K562 (cell line): ENCODE measurements around the gene MDC1. TPM values are rescaled to one million over a fixed set of nuclear protein-coding genes. Genes with fewer than 3 reads are reported as not detected.

Experiments
- ATAC-seq: fragments of 200-7000 bp; cut with Tn5 transposase; 3 replicates; pipeline ENCODE4 v1.9.1; 2020; ENCODE audit warnings: moderate library complexity
- BruUV-seq: library from RNA; stranded (reverse); fragments of 400-500 nt; replicated peaks from 2 replicates; lab custom pipeline; 2021; lab: Mats Ljungman, UMichigan
- CTCF ChIA-PET: fragments of 300-600 bp; formaldehyde crosslinking; extraction: SDS; loops from one replicate; lab custom pipeline; 2021; ENCODE audit warnings: low intra/inter-chr PET ratio; lab: Yijun Ruan, JAX
- POLR2A ChIA-PET: fragments of 300-600, 350-650 bp; sonication (Branson Sonifier 250); formaldehyde crosslinking; extraction: SDS; loops from one replicate; lab custom pipeline; 2021; ENCODE audit warnings: antibody characterized with exemption, inconsistent platforms; lab: Yijun Ruan, JAX
- DNase-seq, 4 experiments: peaks; one replicate each; pipeline versions ENCODE4 v3.0.0 to v3.0.0-alpha.2; 2011 to 2018; ENCODE audit warnings: low spot score in 3 of 4, mixed read lengths in 3 of 4; ENCODE audit errors: extremely low read depth in 1 of 4
- FAIRE-seq: peaks from 2 replicates; lab custom pipeline; 2011; peaks lifted over from hg19 to GRCh38; lab: Jason Lieb, UNC
- H2AFZ ChIP-seq: 2 replicates; pipeline ENCODE4 v1.6.0; 2011; ENCODE audit warnings: low read depth, low read length, control low read depth, inconsistent platforms
- H3K27ac ChIP-seq: fragments of 200-600 bp; 3 replicates; pipeline ENCODE4 v1.8.0; 2011; ENCODE audit warnings: low read depth, mild to moderate bottlenecking, control low read depth, inconsistent platforms, low read length, moderate library complexity, mixed read lengths; ENCODE audit errors: extremely low read depth
- H3K27me3 ChIP-seq, 2 experiments: fragments of 300-600 bp in 1 of 2; 2 replicates in 1 of 2; 3 replicates in 1 of 2; pipeline versions ENCODE4 v1.6.0 to v1.8.0; 2011; ENCODE audit warnings: inconsistent platforms in 2 of 2, low read length in 2 of 2, mild to moderate bottlenecking in 1 of 2, mixed read lengths in 1 of 2, moderate library complexity in 1 of 2; ENCODE audit not compliant: control insufficient read depth in 2 of 2, insufficient read depth in 2 of 2
- H3K36me3 ChIP-seq: fragments of 300-600 bp; 3 replicates; pipeline ENCODE4 v1.8.0; 2011; ENCODE audit warnings: mild to moderate bottlenecking, low read length, inconsistent platforms; ENCODE audit not compliant: control insufficient read depth, insufficient read depth
- H3K4me1 ChIP-seq, 2 experiments: fragments of 200-600 bp in 1 of 2; replicated peaks in 1 of 2; 2 replicates in 1 of 2; 3 replicates in 1 of 2; pipeline versions ENCODE4 v1.5.1 to v1.8.0; 2011; ENCODE audit warnings: inconsistent platforms in 2 of 2, low read length in 2 of 2, mild to moderate bottlenecking in 1 of 2, mixed read lengths in 1 of 2, moderate library complexity in 1 of 2; ENCODE audit not compliant: control insufficient read depth in 2 of 2, insufficient read depth in 2 of 2
- H3K4me2 ChIP-seq: 2 replicates; pipeline ENCODE4 v1.6.1; 2011; ENCODE audit warnings: low read length, control low read depth, inconsistent platforms, mixed read lengths; ENCODE audit not compliant: insufficient read depth
- H3K4me3 ChIP-seq: fragments of 200-600 bp; sonication (generic), shearing (Covaris generic); 2 replicates; pipeline ENCODE4 v1.5.1; 2016; ENCODE audit warnings: control low read depth, inconsistent platforms
- H3K79me2 ChIP-seq: fragments of 200-600 bp; 3 replicates; pipeline ENCODE4 v1.8.0; 2011; ENCODE audit warnings: low read length, inconsistent platforms; ENCODE audit not compliant: control insufficient read depth, insufficient read depth
- H3K9ac ChIP-seq, 2 experiments: 2 replicates each; pipeline versions ENCODE4 v1.6.0 to v1.6.1; 2011; ENCODE audit warnings: low read depth in 2 of 2, low read length in 2 of 2, control low read depth in 1 of 2, inconsistent platforms in 1 of 2, mild to moderate bottlenecking in 1 of 2, mixed read lengths in 1 of 2; ENCODE audit not compliant: insufficient read depth in 1 of 2
- H3K9me1 ChIP-seq: one replicate; pipeline ENCODE4 v1.6.0; 2011; ENCODE audit warnings: inconsistent platforms, mild to moderate bottlenecking, low read length, moderate library complexity; ENCODE audit not compliant: control insufficient read depth, insufficient read depth
- H3K9me3 ChIP-seq: replicated peaks from 2 replicates; pipeline ENCODE4 v1.5.1; 2011; ENCODE audit warnings: low read depth, low read length, inconsistent platforms; ENCODE audit not compliant: control insufficient read depth, insufficient read depth
- H4K20me1 ChIP-seq: replicated peaks from 2 replicates; pipeline ENCODE4 v1.6.1; 2011; ENCODE audit warnings: low read length, inconsistent platforms, mixed read lengths; ENCODE audit not compliant: control insufficient read depth, insufficient read depth
- C11orf30 ChIP-seq: fragments of 450-650 bp; IDR thresholded peaks from 2 replicates; pipeline ENCODE4 v1.6.1; 2016; ENCODE audit warnings: low read depth, mild to moderate bottlenecking
- FOXJ2 ChIP-seq: fragments of 200-800 bp; sonication (Bioruptor generic); IDR thresholded peaks from 2 replicates; pipeline ENCODE4 v1.6.1; 2016; ENCODE audit warnings: missing genetic modification characterization, missing compliant biosample characterization
- MAFF ChIP-seq: IDR thresholded peaks from 2 replicates; pipeline ENCODE4 v1.6.1; 2012; ENCODE audit warnings: low read length, improper control_type of control experiment
- MAFG ChIP-seq: fragments of 450-650 bp; conservative IDR thresholded peaks from 2 replicates; pipeline ENCODE4 v1.6.1; 2016; ENCODE audit warnings: missing genetic modification characterization, missing compliant biosample characterization
- MAFK ChIP-seq: IDR thresholded peaks from 2 replicates; pipeline ENCODE4 v1.6.1; 2011; ENCODE audit warnings: low read length, improper control_type of control experiment
- PCBP1 ChIP-seq: fragments of 200-400 bp; formaldehyde crosslinking; IDR thresholded peaks from 2 replicates; pipeline ENCODE4 v1.6.1; 2018; ENCODE audit warnings: mild to moderate bottlenecking, low read depth, low read length; ENCODE audit not compliant: poor library complexity, severe bottlenecking
- ZNF316 ChIP-seq: fragments of 450-650 bp; IDR thresholded peaks from 2 replicates; pipeline ENCODE4 v1.6.1; 2016
- WGBS: fragments of 100-300 bp; shearing (Covaris generic); methylation state at CpG from one replicate; pipeline ENCODE4 v1.1.6; 2016; ENCODE audit warnings: low coverage, mixed read lengths; ENCODE audit not compliant: insufficient coverage; ENCODE audit errors: missing lambda C conversion rate; 5-methylcytosine and 5-hydroxymethylcytosine counted together
- in situ Hi-C: fragments of 300-500 bp; cut with MboI; formaldehyde crosslinking; loops from 4 replicates; pipeline ENCODE4 v1.15.0; 2018; ENCODE audit warnings: inconsistent platforms, mixed read lengths
- intact Hi-C: fragments of 100-400 bp; cut with micrococcal nuclease; formaldehyde crosslinking; loops from 2 replicates; pipeline ENCODE4 v1.14.2; 2022
- polyA plus RNA-seq, 8 experiments: library from polyadenylated mRNA; depleted of rRNA in 4 of 8; stranded (reverse) in 5 of 8; unstranded in 3 of 8; fragments of >200 nt; fragmentation: Nextera tagmentation in 2 of 8; fragmentation: Illumina TruSeq in 1 of 8; extraction: Ambion mirVana in 2 of 8; extraction: Trizol in 1 of 8; gene quantifications; 2 replicates each; pipeline versions ENCODE4 v1.2.1 to v1.2.3, GENCODE V29; 2011 to 2014; ENCODE audit warnings: inconsistent platforms in 1 of 8, missing spikeins in 1 of 8
- total RNA-seq, 7 experiments: library from RNA; depleted of rRNA in 6 of 7; stranded (reverse); fragments of >200 nt in 6 of 7; fragmentation: Illumina TruSeq in 2 of 7; extraction: Trizol in 2 of 7; gene quantifications; 2 replicates each; pipeline versions ENCODE4 v1.2.1 to v1.2.3, GENCODE V29; 2011 to 2021; ENCODE audit warnings: low replicate concordance in 1 of 7
- TF ChIP-seq, protein P1 (sequence below), 2 experiments: fragments of 450-650 bp; IDR thresholded peaks; 2 replicates each; pipeline ENCODE4 v1.6.1; 2016
- TF ChIP-seq, protein P2 (sequence below): fragments of 250-450 bp; sonication (Bioruptor Pico); IDR thresholded peaks from 2 replicates; pipeline ENCODE4 v1.4.0; 2020; ENCODE audit warnings: mild to moderate bottlenecking, moderate library complexity, borderline replicate concordance

The MDC1 gene
- total and polyA plus RNA-seq, 9 of the 15 experiments (the other 6 are each of a cell fraction or from before 2014, with no cell fraction given): 8.2 to 114 (median 20.0) TPM

DNA sequence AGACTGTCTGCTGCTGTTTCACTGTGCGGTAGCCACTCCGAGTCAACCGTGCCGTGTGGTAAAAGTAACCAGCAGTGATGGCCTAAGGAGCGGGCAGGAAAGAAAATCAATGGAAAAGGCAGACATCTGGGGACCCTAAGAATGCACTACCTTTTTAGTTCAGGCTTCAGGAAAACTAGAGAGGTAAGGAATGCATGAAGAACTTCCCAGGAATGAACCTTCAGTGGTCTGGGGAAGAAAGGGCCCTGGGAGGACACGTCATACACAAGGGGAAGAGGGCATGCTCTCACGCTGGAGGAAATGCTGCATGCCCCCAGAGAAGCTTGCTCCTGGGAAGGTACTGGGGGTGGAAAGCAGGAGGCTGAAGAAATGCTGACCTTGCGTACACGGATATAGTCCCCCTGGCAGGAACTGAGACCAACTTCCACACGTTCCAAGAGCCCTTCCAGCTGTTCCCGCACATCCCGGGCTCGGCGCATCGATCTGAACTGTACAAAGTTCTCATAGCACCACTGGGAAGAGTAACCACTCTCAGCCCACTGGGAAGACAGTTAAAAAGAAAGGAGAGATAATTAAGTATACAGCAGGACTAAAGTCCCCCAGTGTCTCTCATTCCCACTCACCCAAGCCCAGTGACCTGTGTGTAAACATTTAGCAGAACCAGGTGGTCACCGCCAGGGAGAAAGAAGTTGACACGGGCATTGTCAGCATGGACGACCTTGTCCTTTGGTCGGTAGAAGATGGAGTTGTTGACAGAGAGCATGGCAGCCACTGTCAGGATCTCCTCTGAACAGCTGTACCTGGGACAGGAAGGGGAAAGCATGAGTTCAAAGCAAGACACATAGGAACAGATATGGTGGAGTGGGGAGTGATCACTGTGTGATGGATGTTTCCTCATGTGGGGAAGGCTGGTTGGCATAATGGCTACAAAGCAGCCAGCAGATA lies 62.0 kb downstream of the MDC1 start:
- no peaks in the 10 kb centered on the region; a peak in 1 of 5 replicates for H3K4me1 ChIP-seq
- CTCF ChIA-PET: no interaction called here
- in situ Hi-C loops: no loop called here

More for the DNA sequence above, 62.0 kb downstream of the MDC1 start:
- DNase-seq: no peak
- POLR2A ChIA-PET: interaction anchor here (1.0 to 2.6 kb wide), 4 partner anchors 12 to 62 kb away, joined by 3 to 9 read pairs (median 4); partner anchors contain the start of genes MDC1 and NRM
- intact Hi-C loops: no loop called here
- no peaks in the 10 kb centered on the region for H3K27me3 ChIP-seq
- H3K4me2 ChIP-seq: no peak overlapping the region
- H3K9me3 ChIP-seq: no peaks in the 10 kb centered on the region
- no peak for ATAC-seq
- peaks cover 92% of the 10 kb centered on the region for H3K36me3 ChIP-seq
- H3K27ac ChIP-seq: no peak overlapping the region
- 90% methylated on average over 19 of the region's 19 CpGs for WGBS
- H3K9me1 ChIP-seq: no peaks in the 10 kb centered on the region
- H3K9ac ChIP-seq: no peak overlapping the region
- no peak overlapping the region for H2AFZ ChIP-seq
- no peak overlapping the region for H3K4me3 ChIP-seq
- TF ChIP-seq, protein P1, sequence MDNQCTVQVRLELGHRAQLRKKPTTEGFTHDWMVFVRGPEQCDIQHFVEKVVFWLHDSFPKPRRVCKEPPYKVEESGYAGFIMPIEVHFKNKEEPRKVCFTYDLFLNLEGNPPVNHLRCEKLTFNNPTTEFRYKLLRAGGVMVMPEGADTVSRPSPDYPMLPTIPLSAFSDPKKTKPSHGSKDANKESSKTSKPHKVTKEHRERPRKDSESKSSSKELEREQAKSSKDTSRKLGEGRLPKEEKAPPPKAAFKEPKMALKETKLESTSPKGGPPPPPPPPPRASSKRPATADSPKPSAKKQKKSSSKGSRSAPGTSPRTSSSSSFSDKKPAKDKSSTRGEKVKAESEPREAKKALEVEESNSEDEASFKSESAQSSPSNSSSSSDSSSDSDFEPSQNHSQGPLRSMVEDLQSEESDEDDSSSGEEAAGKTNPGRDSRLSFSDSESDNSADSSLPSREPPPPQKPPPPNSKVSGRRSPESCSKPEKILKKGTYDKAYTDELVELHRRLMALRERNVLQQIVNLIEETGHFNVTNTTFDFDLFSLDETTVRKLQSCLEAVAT (IDR thresholded peaks at IDR 0.05): no peak
- TF ChIP-seq, protein P2, sequence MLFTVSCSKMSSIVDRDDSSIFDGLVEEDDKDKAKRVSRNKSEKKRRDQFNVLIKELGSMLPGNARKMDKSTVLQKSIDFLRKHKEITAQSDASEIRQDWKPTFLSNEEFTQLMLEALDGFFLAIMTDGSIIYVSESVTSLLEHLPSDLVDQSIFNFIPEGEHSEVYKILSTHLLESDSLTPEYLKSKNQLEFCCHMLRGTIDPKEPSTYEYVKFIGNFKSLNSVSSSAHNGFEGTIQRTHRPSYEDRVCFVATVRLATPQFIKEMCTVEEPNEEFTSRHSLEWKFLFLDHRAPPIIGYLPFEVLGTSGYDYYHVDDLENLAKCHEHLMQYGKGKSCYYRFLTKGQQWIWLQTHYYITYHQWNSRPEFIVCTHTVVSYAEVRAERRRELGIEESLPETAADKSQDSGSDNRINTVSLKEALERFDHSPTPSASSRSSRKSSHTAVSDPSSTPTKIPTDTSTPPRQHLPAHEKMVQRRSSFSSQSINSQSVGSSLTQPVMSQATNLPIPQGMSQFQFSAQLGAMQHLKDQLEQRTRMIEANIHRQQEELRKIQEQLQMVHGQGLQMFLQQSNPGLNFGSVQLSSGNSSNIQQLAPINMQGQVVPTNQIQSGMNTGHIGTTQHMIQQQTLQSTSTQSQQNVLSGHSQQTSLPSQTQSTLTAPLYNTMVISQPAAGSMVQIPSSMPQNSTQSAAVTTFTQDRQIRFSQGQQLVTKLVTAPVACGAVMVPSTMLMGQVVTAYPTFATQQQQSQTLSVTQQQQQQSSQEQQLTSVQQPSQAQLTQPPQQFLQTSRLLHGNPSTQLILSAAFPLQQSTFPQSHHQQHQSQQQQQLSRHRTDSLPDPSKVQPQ (CRISPR knock-in tag): no peak
- TF ChIP-seq ZNF316 (peak; percentile 74), MAFF (peak; percentile 68), FOXJ2 (tag) (no peak), C11orf30 (peak; percentile 52), MAFG (tag) (peak; percentile 56), PCBP1 (no peak), MAFK (peak; percentile 74)
- BruUV-seq: no TSS peak
- H4K20me1 ChIP-seq: no peaks in the 10 kb centered on the region
- H3K79me2 ChIP-seq: no peaks in the 10 kb centered on the region
- no peak for FAIRE-seq
